NCI-H2196 (cell line): ENCODE results near the gene SPPL3.
A peak's percentile ranks its signal among the peaks of the same experiment; 100 is the strongest.

Source experiments
- DNase-seq: peaks from one replicate; lab custom pipeline; 2025; ENCODE audit not compliant: unreplicated experiment; lab: John Stamatoyannopoulos, UW

The SPPL3 gene

GRCh38 chr12:120879102-120879501 is 25.1 kb downstream of the SPPL3 start:
- DNase-seq = no peak

GRCh38 chr12:120874547-120875245 is 29.5 kb downstream of the SPPL3 start:
- no peak for DNase-seq

- no peak for DNase-seq
Observed at GRCh38 chr12:120873226-120873625, 30.9 kb downstream of the SPPL3 start.

GRCh38 chr12:120872487-120872886 is 31.7 kb downstream of the SPPL3 start:
- no peak for DNase-seq

GRCh38 chr12:120870415-120870814 is 33.7 kb downstream of the SPPL3 start:
- DNase-seq = no peak

GRCh38 chr12:120869376-120869775 is 34.8 kb downstream of the SPPL3 start:
- no peak for DNase-seq

- DNase-seq = no peak
Observed at GRCh38 chr12:120866108-120866507, 38.0 kb downstream of the SPPL3 start.

- DNase-seq = no peak
Observed at GRCh38 chr12:120865098-120865497, 39.1 kb downstream of the SPPL3 start.

- DNase-seq = no peak
Observed at GRCh38 chr12:120862664-120863063, 41.5 kb downstream of the SPPL3 start.

- DNase-seq = no peak
Observed at GRCh38 chr12:120861074-120861795, 42.9 kb downstream of the SPPL3 start.

GRCh38 chr12:120858306-120859088 is 45.7 kb downstream of the SPPL3 start:
- no peak for DNase-seq

GRCh38 chr12:120856980-120857379 is 47.2 kb downstream of the SPPL3 start:
- peak; percentile 22 for DNase-seq

- DNase-seq = no peak
Observed at GRCh38 chr12:120855823-120856588, 48.2 kb downstream of the SPPL3 start.

- DNase-seq = no peak
Observed at GRCh38 chr12:120854804-120855203, 49.4 kb downstream of the SPPL3 start.

- no peak for DNase-seq
Observed at GRCh38 chr12:120853188-120853587, 51.0 kb downstream of the SPPL3 start.

GRCh38 chr12:120851944-120852343 is 52.2 kb downstream of the SPPL3 start:
- DNase-seq = no peak

GRCh38 chr12:120851444-120851843 is 52.7 kb downstream of the SPPL3 start:
- DNase-seq = no peak

- DNase-seq = no peak
Observed at GRCh38 chr12:120849765-120850164, 54.4 kb downstream of the SPPL3 start.

- DNase-seq = no peak
Observed at GRCh38 chr12:120847814-120848213, 56.3 kb downstream of the SPPL3 start.

- no peak for DNase-seq
Observed at GRCh38 chr12:120847392-120847791, 56.8 kb downstream of the SPPL3 start.

GRCh38 chr12:120846721-120847120 is 57.4 kb downstream of the SPPL3 start:
- DNase-seq = no peak
